ENCODE data around the gene MTUS2. TPM values are rescaled to one million over a fixed set of nuclear protein-coding genes. Genes with fewer than 3 reads are reported as not detected.

Gene MTUS2
- total and polyA plus RNA-seq, 2 donors from 2014 or later, result 0.06 to 0.22 TPM

GRCh38 chr13:29187584-29187983 is 367.4 kb downstream of the MTUS2 start:
- no peak for TF ChIP-seq CTCF (IDR thresholded peaks at IDR 0.05; ENCODE audit: borderline replicate concordance, extremely low read depth, insufficient read depth)
- H3K4me1 ChIP-seq (ENCODE audit: control insufficient read depth in 2 of 3, insufficient read depth in 2 of 3, low read depth in 1 of 3, low read length in 3 of 3), result no peaks in the 10 kb centered on the region
- H3K27ac ChIP-seq (ENCODE audit: low read depth in 2 of 2, low read length in 2 of 2), result no peak overlapping the region
- no peaks in the 10 kb centered on the region for H3K27me3 ChIP-seq (ENCODE audit: control insufficient read depth, insufficient read depth, low read length)
- no peak for FAIRE-seq
- H3K9ac ChIP-seq (ENCODE audit: low read length in 3 of 3), result no peak overlapping the region
- no peak for DNase-seq
- H3K9me3 ChIP-seq (ENCODE audit: control insufficient read depth in 2 of 3, insufficient read depth in 1 of 3, low read length in 3 of 3), result no peaks in the 10 kb centered on the region
- no peaks in the 10 kb centered on the region for H3K36me3 ChIP-seq (ENCODE audit: control insufficient read depth in 2 of 3, insufficient read depth in 3 of 3, low read length in 3 of 3)
- H3K4me3 ChIP-seq (ENCODE audit: low read length in 3 of 3), result no peak overlapping the region
- intact Hi-C loops (cut with DNase I), result no loop called here

- no peak for TF ChIP-seq CTCF (IDR thresholded peaks at IDR 0.05; ENCODE audit: borderline replicate concordance, extremely low read depth, insufficient read depth)
- Histone ChIP-seq H3K4me1 (ENCODE audit: control insufficient read depth in 2 of 3, insufficient read depth in 2 of 3, low read depth in 1 of 3, low read length in 3 of 3) (no peaks in the 10 kb centered on the region), H3K27me3 (ENCODE audit: control insufficient read depth, insufficient read depth, low read length) (no peaks in the 10 kb centered on the region), H3K36me3 (ENCODE audit: control insufficient read depth in 2 of 3, insufficient read depth in 3 of 3, low read length in 3 of 3) (no peaks in the 10 kb centered on the region), H3K4me3 (ENCODE audit: low read length in 3 of 3) (no peak overlapping the region), H3K9me3 (ENCODE audit: control insufficient read depth in 2 of 3, insufficient read depth in 1 of 3, low read length in 3 of 3) (no peaks in the 10 kb centered on the region), H3K27ac (ENCODE audit: low read depth in 2 of 2, low read length in 2 of 2) (no peak overlapping the region), H3K9ac (ENCODE audit: low read length in 3 of 3) (no peak overlapping the region)
- intact Hi-C loops (cut with DNase I), result no loop called here
- FAIRE-seq, result no peak
- DNase-seq, result no peak
Measured at GRCh38 chr13:29190298-29190697, 370.2 kb downstream of the MTUS2 start.

- Histone ChIP-seq H3K27me3 (ENCODE audit: control insufficient read depth, insufficient read depth, low read length) (no peaks in the 10 kb centered on the region), H3K36me3 (ENCODE audit: control insufficient read depth in 2 of 3, insufficient read depth in 3 of 3, low read length in 3 of 3) (no peaks in the 10 kb centered on the region), H3K9me3 (ENCODE audit: control insufficient read depth in 2 of 3, insufficient read depth in 1 of 3, low read length in 3 of 3) (no peaks in the 10 kb centered on the region), H3K27ac (ENCODE audit: low read depth in 2 of 2, low read length in 2 of 2) (no peak overlapping the region), H3K9ac (ENCODE audit: low read length in 3 of 3) (no peak overlapping the region), H3K4me1 (ENCODE audit: control insufficient read depth in 2 of 3, insufficient read depth in 2 of 3, low read depth in 1 of 3, low read length in 3 of 3) (no peaks in the 10 kb centered on the region), H3K4me3 (ENCODE audit: low read length in 3 of 3) (no peak overlapping the region)
- intact Hi-C loops (cut with DNase I), result no loop called here
- no peak for DNase-seq
- FAIRE-seq, result no peak
- TF ChIP-seq CTCF (IDR thresholded peaks at IDR 0.05; ENCODE audit: borderline replicate concordance, extremely low read depth, insufficient read depth), result no peak
Measured at GRCh38 chr13:29193083-29193482, 372.9 kb downstream of the MTUS2 start.

- Histone ChIP-seq H3K27me3 (ENCODE audit: control insufficient read depth, insufficient read depth, low read length) (no peaks in the 10 kb centered on the region), H3K4me3 (ENCODE audit: low read length in 3 of 3) (no peak overlapping the region), H3K36me3 (ENCODE audit: control insufficient read depth in 2 of 3, insufficient read depth in 3 of 3, low read length in 3 of 3) (no peaks in the 10 kb centered on the region), H3K27ac (ENCODE audit: low read depth in 2 of 2, low read length in 2 of 2) (no peak overlapping the region), H3K9me3 (ENCODE audit: control insufficient read depth in 2 of 3, insufficient read depth in 1 of 3, low read length in 3 of 3) (no peaks in the 10 kb centered on the region), H3K9ac (ENCODE audit: low read length in 3 of 3) (no peak overlapping the region), H3K4me1 (ENCODE audit: control insufficient read depth in 2 of 3, insufficient read depth in 2 of 3, low read depth in 1 of 3, low read length in 3 of 3) (no peaks in the 10 kb centered on the region)
- intact Hi-C loops (cut with DNase I), result no loop called here
- FAIRE-seq, result no peak
- DNase-seq, result no peak
- no peak for TF ChIP-seq CTCF (IDR thresholded peaks at IDR 0.05; ENCODE audit: borderline replicate concordance, extremely low read depth, insufficient read depth)
Measured at GRCh38 chr13:29195456-29195855, 375.3 kb downstream of the MTUS2 start.

Measured in kidney (tissue), 14 donors.